Body of pancreas (tissue), 4 donors: ENCODE measurements around the gene CDK16. TPM values are rescaled to one million over a fixed set of nuclear protein-coding genes. Genes with fewer than 3 reads are reported as not detected.

Experiments used
- ATAC-seq: fragments of 150-250 bp; one replicate; pipeline ENCODE4 v1.9.1; 2016
- DNase-seq, 4 donors: peaks; one replicate each; pipeline ENCODE4 v3.0.0-alpha.2; 2019
- H3K27ac ChIP-seq, 4 donors: fragments of 200-600 bp; sonication (generic); 1 replicate in 3 of 4; 2 replicates in 1 of 4; pipeline versions ENCODE4 v1.5.1 to v1.6.1; 2016 to 2019; ENCODE audit warnings: mild to moderate bottlenecking in 1 of 4, mixed read lengths in 1 of 4, moderate library complexity in 1 of 4
- H3K27me3 ChIP-seq, 2 donors: fragments of 200-600 bp; sonication (generic); one replicate each; pipeline ENCODE4 v1.6.0; 2016; ENCODE audit warnings: mild to moderate bottlenecking in 1 of 2
- H3K36me3 ChIP-seq, 2 donors: fragments of 200-600 bp; sonication (generic); replicated peaks in 1 of 2; 2 replicates each; pipeline ENCODE4 v1.5.1; 2016; ENCODE audit warnings: low read depth in 2 of 2; ENCODE audit not compliant: insufficient read depth in 1 of 2
- H3K4me1 ChIP-seq: fragments of 200-600 bp; sonication (generic); one replicate; pipeline ENCODE4 v1.6.0; 2016
- H3K4me3 ChIP-seq, 2 donors: fragments of 200-600 bp; sonication (generic); 1 replicate in 1 of 2; 2 replicates in 1 of 2; pipeline ENCODE4 v1.5.1; 2016 to 2019
- H3K9me3 ChIP-seq, 3 donors: fragments of 200-600 bp; sonication (generic); 1 replicate in 2 of 3; 2 replicates in 1 of 3; pipeline ENCODE4 v1.5.1; 2016
- POLR2A ChIP-seq, 3 donors: fragments of 450-650 bp; IDR thresholded peaks; one replicate each; pipeline ENCODE4 v1.6.1; 2016; ENCODE audit warnings: antibody characterized with exemption in 3 of 3, mild to moderate bottlenecking in 2 of 3
- WGBS, 2 donors: methylation state at CpG; one replicate each; pipeline ENCODE4 v1.1.5; 2017; 5-methylcytosine and 5-hydroxymethylcytosine counted together
- intact Hi-C: fragments of 100-400 bp; cut with DNase I; formaldehyde crosslinking; loops from one replicate; pipeline ENCODE4 v1.15.1; 2023
- total RNA-seq, 2 donors: library from RNA; depleted of rRNA; stranded (reverse); fragments of >200 nt; gene quantifications; one replicate each; pipeline ENCODE4 v1.1.0, GENCODE V29; 2016
- TF ChIP-seq, protein P1 (sequence below), 7 experiments: fragments of 450-650 bp in 4 of 7; fragments of 200-600 bp in 3 of 7; sonication (generic) in 3 of 7; IDR thresholded peaks; one replicate each; pipeline ENCODE4 v1.5.1; 2016 to 2019; ENCODE audit warnings: antibody characterized with exemption in 7 of 7

The CDK16 gene
- total RNA-seq, 2 donors from 2014 or later = 53.2 to 83.4 TPM

DNA sequence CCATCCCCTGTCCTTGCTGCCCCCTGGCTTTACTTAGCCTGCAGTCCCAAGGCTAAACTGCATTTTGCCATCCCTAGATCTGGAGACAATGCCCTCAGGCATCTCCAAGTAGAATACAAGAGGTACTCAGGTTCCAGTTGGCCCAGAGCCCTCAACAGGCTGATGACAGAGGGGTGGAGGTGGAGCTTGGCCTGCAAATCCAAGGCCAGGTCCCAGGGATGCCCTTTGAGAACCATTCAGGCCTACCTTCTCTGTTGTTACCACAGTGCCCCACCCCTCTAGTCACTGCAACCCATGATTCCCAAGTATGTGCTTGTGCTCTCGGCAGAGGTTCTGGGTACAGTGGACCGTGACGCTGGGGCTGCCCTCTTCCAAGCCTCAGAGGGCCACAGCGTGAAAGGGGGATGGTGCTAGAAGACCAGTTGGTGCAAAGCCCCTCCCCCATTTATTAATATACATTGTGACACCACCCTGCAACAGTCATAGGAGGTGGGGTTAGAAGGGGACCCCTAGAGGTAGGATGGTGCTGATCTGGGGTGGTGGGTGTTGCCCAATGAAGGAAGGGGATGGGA is 31.3 kb upstream of the CDK16 start:
- TF ChIP-seq POLR2A (IDR thresholded peaks at IDR 0.05) = no peak
- TF ChIP-seq, protein P1, sequence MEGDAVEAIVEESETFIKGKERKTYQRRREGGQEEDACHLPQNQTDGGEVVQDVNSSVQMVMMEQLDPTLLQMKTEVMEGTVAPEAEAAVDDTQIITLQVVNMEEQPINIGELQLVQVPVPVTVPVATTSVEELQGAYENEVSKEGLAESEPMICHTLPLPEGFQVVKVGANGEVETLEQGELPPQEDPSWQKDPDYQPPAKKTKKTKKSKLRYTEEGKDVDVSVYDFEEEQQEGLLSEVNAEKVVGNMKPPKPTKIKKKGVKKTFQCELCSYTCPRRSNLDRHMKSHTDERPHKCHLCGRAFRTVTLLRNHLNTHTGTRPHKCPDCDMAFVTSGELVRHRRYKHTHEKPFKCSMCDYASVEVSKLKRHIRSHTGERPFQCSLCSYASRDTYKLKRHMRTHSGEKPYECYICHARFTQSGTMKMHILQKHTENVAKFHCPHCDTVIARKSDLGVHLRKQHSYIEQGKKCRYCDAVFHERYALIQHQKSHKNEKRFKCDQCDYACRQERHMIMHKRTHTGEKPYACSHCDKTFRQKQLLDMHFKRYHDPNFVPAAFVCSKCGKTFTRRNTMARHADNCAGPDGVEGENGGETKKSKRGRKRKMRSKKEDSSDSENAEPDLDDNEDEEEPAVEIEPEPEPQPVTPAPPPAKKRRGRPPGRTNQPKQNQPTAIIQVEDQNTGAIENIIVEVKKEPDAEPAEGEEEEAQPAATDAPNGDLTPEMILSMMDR (IDR thresholded peaks at IDR 0.05) = no peak
- no peak for ATAC-seq
- intact Hi-C loops = loop anchor here (10.0 kb wide), 2 partner anchors 188 to 338 kb away; partner anchors contain the start of gene ZNF157
- Histone ChIP-seq H3K9me3 (no peaks in the 10 kb centered on the region), H3K4me3 (no peak overlapping the region), H3K4me1 (peaks cover 7% of the 10 kb centered on the region), H3K27me3 (no peaks in the 10 kb centered on the region), H3K36me3 (peaks cover 0 to 6% of the 10 kb centered on the region in 2 donors), H3K27ac (no peak overlapping the region)
- WGBS, 2 donors = 91 to 100% methylated on average over 3 to 4 of the region's 4 CpGs
- DNase-seq = peak in 2 of 4 donors; percentile 28 to 34

- ATAC-seq (no peak), DNase-seq (no peak)
- no peaks in the 10 kb centered on the region for H3K27me3 ChIP-seq
- no peak overlapping the region for H3K4me3 ChIP-seq
- peaks cover 18% of the 10 kb centered on the region for H3K4me1 ChIP-seq
- H3K27ac ChIP-seq = no peak overlapping the region
- H3K9me3 ChIP-seq = no peaks in the 10 kb centered on the region
- 75 to 77% methylated on average over 2 to 9 of the region's 19 CpGs for WGBS, 2 donors
- peaks cover 0 to 1% of the 10 kb centered on the region in 2 donors for H3K36me3 ChIP-seq
- TF ChIP-seq, protein P1 (IDR thresholded peaks at IDR 0.05) = no peak
- no peak for TF ChIP-seq POLR2A (IDR thresholded peaks at IDR 0.05)
- intact Hi-C loops = loop anchor here (10.0 kb wide), 2 partner anchors 185 to 335 kb away; partner anchors contain the start of gene ZNF157
Measured at GRCh38 chrX:47189906-47190305, 28.6 kb upstream of the CDK16 start.

DNA sequence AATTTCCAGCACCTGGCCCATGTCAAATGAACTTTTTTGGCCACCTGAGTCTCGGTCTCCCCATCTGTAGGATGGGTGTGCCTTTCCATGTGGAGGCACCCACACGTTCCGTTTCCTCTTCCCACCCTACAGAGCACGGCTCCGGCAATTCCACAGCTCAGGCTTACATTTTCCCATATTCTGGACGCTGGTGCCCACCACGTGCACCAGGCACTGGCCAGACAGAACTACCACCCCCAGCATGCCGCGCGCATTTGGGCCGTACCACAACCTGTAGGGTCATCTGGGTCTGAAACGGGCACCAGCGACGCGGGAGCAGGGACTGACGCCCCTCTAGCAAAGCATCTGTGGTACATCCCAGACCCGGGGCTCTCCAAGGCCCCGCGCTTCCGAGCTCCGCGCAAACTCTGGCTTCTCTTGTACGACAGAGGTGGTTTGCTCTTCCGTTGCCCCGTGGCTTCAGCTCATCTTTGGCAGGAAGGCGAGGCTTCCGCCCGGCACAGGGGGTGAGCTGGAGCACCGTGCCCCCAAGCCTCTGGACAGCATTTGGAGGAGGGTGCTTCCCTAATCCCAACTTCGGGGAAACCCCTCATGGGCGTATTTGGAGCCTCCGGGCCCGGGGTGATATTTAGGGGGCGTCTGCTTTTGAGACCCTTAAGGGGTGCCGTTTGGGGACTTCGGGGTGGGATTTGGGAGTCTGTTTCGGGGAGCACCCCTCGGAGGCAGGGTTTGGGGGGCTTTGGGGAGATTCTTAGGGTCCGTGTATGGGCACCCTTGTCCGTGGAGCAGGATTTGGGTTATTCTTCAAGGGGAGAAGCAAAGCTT is 27.8 kb upstream of the CDK16 start:
- ATAC-seq (peak; percentile 82), DNase-seq (peak; percentile 83 to 91 (median 88))
- H3K27me3 ChIP-seq = no peaks in the 10 kb centered on the region
- peaks cover 25% of the 10 kb centered on the region for H3K4me1 ChIP-seq
- intact Hi-C loops = no loop called here
- WGBS, 2 donors = 5 to 30% methylated on average over 3 to 27 of the region's 40 CpGs
- H3K9me3 ChIP-seq = no peaks in the 10 kb centered on the region
- H3K36me3 ChIP-seq = peaks cover 0 to 1% of the 10 kb centered on the region in 2 donors
- peak overlapping the region in 3 of 4 donors; percentile 40 to 65 (median 42) for H3K27ac ChIP-seq
- peak overlapping the region; percentile 13 to 30 for H3K4me3 ChIP-seq
- TF ChIP-seq POLR2A (IDR thresholded peaks at IDR 0.05) = peak in 2 of 3 donors; percentile 57
- TF ChIP-seq, protein P1 (IDR thresholded peaks at IDR 0.05) = no peak

DNA sequence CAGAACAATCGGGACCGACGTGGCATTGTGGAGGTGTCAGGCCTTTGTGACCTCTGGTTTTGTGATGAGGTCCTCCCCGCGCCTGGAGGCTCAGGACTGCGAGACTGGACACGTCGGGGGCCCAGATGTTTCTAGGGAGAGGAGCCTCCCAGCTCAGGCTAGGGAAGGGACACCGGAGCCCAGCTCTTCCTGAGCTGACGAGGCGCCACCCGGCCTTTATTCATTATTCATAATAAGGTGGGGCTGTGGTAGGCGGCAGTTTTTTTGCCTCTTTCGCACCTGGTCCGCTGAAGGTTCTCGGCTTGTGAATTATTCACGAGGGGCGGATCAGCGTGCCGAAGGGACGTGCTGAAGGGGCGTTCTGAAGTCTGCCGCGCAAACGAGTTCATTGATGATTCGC is 27.1 kb upstream of the CDK16 start:
- WGBS, 2 donors = 0% methylated on average over 2 to 24 of the region's 26 CpGs
- H3K9me3 ChIP-seq = no peaks in the 10 kb centered on the region
- H3K4me1 ChIP-seq = peaks cover 32% of the 10 kb centered on the region
- no peaks in the 10 kb centered on the region for H3K27me3 ChIP-seq
- H3K36me3 ChIP-seq = no peaks in the 10 kb centered on the region
- no peak for TF ChIP-seq POLR2A (IDR thresholded peaks at IDR 0.05)
- TF ChIP-seq, protein P1 (IDR thresholded peaks at IDR 0.05) = no peak
- ATAC-seq (peak; percentile 8), DNase-seq (peak; percentile 24 to 55 (median 50))
- H3K4me3 ChIP-seq = peak overlapping the region in 1 of 2 donors; percentile 30
- intact Hi-C loops = no loop called here
- H3K27ac ChIP-seq = peak overlapping the region in 3 of 4 donors; percentile 40 to 65 (median 42)
